Measurements from ENCODE around the gene CD248. TPM values are rescaled to one million over a fixed set of nuclear protein-coding genes. Genes with fewer than 3 reads are reported as not detected.

Gene CD248
- total RNA-seq, 1 donor = 99.1 TPM

DNA sequence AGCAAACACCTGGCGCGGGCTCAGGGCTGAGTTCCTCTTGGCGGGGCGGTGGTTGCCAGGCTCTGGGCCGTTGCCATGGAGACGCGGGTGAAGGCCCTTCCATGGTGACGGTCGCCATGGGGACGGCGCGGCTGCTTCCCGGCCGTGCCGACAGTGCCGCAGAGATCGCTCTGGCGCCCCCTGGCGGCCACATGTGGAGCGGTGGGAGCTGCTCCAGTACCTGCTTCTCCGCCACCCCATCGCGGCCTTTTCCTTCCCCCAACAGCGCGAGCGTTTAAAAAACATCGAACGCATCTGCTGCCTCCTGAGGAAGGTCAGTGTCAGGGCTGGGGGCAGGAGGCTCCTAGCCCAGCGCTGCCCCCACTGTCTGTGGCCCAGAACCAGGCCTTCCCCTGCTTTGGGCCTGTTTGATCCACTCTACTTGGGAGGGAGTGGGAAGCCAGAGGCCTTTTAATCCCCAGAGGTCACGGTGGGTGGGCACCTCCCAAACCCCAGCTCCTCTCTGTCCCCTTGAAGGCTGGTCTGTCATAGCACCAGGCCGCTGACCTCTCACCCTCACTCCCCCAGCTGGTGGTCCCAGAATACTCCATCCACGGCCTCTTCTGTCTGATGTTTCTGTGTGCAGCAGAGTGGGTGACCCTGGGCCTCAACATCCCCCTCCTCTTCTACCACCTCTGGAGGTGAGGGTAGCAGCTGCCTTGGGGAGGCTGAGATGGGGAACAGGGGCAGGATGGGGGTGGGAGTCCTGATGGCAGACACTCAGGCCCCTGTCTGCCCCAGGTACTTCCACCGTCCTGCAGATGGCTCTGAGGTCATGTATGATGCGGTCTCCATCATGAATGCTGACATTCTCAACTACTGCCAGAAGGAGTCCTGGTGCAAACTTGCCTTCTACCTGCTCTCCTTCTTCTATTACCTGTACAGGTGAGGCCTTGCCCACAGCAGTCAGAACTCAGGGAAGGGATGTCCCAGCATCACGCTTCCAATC is 34.1 kb downstream of the CD248 start:
- H3K4me3 ChIP-seq (ENCODE audit: low read depth, low read length) = no peak overlapping the region
- TF ChIP-seq, protein P1, sequence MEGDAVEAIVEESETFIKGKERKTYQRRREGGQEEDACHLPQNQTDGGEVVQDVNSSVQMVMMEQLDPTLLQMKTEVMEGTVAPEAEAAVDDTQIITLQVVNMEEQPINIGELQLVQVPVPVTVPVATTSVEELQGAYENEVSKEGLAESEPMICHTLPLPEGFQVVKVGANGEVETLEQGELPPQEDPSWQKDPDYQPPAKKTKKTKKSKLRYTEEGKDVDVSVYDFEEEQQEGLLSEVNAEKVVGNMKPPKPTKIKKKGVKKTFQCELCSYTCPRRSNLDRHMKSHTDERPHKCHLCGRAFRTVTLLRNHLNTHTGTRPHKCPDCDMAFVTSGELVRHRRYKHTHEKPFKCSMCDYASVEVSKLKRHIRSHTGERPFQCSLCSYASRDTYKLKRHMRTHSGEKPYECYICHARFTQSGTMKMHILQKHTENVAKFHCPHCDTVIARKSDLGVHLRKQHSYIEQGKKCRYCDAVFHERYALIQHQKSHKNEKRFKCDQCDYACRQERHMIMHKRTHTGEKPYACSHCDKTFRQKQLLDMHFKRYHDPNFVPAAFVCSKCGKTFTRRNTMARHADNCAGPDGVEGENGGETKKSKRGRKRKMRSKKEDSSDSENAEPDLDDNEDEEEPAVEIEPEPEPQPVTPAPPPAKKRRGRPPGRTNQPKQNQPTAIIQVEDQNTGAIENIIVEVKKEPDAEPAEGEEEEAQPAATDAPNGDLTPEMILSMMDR (IDR thresholded peaks at IDR 0.05; ENCODE audit: insufficient read depth, low read length) = peak; percentile 92
- DNase-seq (ENCODE audit: low read depth) = peak; percentile 89

DNA sequence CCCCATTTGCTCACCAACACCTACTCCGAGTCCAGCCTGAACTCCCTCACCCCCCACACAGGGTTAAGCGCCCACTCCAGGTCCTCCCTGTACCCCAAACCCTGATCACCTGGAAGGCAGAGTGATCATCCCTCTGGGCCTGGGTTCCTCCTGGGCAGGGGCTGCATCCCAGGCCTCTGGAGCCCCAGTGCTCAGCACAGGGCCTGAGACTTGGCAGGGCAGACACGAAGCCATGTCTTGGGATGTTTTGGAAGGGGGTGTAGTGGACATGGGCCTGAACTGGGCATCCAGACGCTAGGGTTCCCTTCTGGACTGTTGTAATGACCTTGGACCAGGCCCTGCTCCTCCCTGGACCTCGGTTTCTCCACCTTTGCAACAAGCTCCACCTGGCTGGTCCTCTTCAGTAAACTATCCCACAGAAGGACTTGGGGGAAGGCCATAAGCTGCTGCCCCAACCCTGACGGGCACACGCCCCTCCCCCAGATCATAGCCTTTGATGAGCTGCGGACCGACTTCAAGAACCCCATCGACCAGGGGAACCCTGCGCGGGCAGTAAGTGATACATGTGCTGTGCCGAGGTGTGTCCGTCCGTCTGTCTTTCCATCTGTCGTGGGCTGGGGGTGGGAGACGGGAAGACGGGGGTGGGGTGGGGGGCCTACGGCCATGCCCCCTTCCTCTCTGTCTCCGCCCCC is 34.9 kb downstream of the CD248 start:
- DNase-seq (ENCODE audit: low read depth) = no peak
- no peak overlapping the region for H3K4me3 ChIP-seq (ENCODE audit: low read depth, low read length)
- TF ChIP-seq, protein P1 (IDR thresholded peaks at IDR 0.05; ENCODE audit: insufficient read depth, low read length) = no peak

DNA sequence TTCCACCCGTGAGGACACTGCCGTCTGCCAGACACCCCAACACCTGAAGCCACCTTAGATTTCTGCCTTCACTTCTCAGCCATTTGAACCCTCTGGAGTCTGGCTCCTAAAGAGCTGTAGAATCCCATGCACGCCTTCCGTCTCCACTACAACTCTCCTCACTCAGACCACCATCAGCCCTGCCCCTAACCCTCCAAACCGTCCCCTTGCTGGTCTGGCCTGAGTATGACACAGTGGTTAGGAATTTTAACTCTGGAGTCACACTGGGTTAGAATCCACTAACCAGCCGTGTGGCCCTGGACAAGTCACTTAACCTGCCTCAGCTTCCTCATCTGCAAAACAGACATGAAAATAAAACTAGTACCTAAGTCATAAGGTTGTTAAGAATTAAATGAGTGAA is 35.8 kb downstream of the CD248 start:
- no peak overlapping the region for H3K4me3 ChIP-seq (ENCODE audit: low read depth, low read length)
- TF ChIP-seq, protein P1 (IDR thresholded peaks at IDR 0.05; ENCODE audit: insufficient read depth, low read length) = no peak
- no peak for DNase-seq (ENCODE audit: low read depth)

DNA sequence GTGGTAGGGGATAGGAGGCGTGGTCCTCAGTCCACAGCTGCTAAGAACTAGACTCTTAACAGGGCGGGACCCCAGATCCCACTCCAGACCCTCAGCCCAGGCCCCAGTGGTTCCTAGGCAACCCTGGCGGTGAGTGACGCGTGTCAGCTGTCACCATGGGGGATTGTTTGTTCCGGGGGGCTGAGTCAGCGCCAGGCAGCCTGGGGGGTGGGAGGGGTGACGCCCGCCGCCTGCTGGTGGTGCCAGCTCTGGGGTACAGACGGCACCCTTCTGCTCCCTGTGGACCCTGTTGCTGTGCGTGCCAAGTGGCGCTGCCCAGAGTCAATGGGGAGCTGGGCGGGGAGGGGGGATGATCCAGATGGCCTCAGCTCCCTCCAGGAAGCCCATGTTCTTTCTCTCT is 36.4 kb downstream of the CD248 start:
- DNase-seq (ENCODE audit: low read depth) = no peak
- H3K4me3 ChIP-seq (ENCODE audit: low read depth, low read length) = no peak overlapping the region
- TF ChIP-seq, protein P1 (IDR thresholded peaks at IDR 0.05; ENCODE audit: insufficient read depth, low read length) = no peak

DNA sequence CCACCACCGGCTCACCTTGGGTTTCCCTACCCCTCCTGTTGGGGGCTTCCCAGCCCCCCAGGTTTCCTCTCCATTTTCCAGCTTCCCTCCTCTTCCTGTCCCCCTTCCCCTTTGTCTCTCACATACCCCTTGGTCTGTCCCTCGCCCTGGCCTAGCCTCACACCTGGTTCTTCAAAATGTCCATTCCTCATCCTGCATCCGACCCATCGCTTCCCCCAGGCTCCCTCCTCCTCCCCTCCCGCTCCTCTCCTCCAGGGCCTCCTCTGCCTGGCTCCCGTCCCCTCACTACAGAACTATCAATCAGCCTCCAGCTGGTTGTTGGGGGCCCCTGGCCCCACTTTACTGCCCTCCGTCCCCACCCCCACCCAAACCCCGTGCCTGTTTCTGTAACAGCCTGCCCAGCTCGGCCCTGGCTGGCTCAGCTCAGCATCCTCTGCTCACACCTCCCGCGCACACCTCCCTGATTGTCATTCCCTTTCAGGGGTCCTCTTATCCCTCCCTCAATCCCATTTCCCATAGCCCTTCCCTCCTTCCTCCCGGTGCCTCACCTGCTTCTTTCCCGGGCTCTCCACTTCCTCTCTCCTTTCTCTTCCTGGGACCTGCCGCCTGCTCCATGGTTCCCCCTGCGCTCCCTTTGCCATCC is 37.6 kb downstream of the CD248 start:
- no peak overlapping the region for H3K4me3 ChIP-seq (ENCODE audit: low read depth, low read length)
- DNase-seq (ENCODE audit: low read depth) = no peak
- TF ChIP-seq, protein P1 (IDR thresholded peaks at IDR 0.05; ENCODE audit: insufficient read depth, low read length) = no peak

DNA sequence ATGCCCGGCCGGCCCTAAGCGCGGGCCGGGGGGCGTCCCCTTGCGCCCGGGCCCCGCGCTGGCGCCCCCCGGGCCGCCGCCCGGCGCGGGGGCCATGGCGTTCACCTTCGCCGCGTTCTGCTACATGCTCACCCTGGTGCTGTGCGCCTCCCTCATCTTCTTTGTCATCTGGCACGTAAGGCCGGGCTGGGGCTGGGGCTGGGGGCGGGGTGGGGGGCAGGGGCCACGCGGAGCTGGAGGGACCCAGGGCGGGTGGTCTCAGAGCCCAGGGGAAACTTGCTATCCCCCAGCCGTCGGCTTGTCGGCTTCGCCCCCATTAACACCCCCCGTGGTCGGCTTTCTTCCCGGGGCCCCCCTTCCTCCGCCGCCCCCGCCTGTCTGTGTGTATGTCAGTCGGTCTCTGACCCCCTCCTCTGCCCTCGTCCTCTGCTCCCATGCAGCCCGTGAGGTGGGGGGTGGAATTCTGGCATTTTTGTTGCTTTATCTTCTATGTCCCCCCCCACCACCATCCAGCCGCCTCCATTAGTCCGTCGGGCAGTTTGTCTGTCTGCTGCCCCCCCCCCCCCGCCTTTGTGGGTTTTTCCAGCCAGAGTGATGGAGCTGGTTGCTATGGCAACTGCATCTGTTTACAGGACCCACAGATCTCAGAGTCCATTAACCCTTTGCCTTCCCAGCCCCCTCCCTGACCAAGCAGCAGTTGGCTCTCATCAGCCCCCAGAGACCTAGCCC is 38.3 kb downstream of the CD248 start:
- TF ChIP-seq, protein P1 (IDR thresholded peaks at IDR 0.05; ENCODE audit: insufficient read depth, low read length) = no peak
- peak overlapping the region; percentile 13 for H3K4me3 ChIP-seq (ENCODE audit: low read depth, low read length)
- DNase-seq (ENCODE audit: low read depth) = no peak
